HG02571 (cell line): Measurements from ENCODE around the gene FAF1.
"Not testable (repeated sequence)": the region's sequence is repeated elsewhere in the genome, so short reads cannot be mapped to it uniquely, and the experiment has no call there.

ENCODE experiments used
- ATAC-seq: cut with Tn5 transposase; IDR thresholded peaks from one replicate; pipeline ENCODE4 v1.9.1; 2021; ENCODE audit warnings: mild to moderate bottlenecking, moderate library complexity; ENCODE audit not compliant: unreplicated experiment

FAF1 gene

GRCh38 chr1:50858761-50859160, 101.3 kb downstream of the FAF1 start:
- ATAC-seq = no peak

- ATAC-seq = no peak
These were observed 102.4 kb downstream of the FAF1 start for GRCh38 chr1:50857702-50858101.

GRCh38 chr1:50853325-50853724, 106.7 kb downstream of the FAF1 start:
- no peak for ATAC-seq

GRCh38 chr1:50852889-50853288, 107.2 kb downstream of the FAF1 start:
- no peak for ATAC-seq

- ATAC-seq = no peak
These were observed 108.6 kb downstream of the FAF1 start for GRCh38 chr1:50851466-50851865.

- no peak for ATAC-seq
These were observed 109.0 kb downstream of the FAF1 start for GRCh38 chr1:50851034-50851433.

GRCh38 chr1:50847303-50847702, 112.8 kb downstream of the FAF1 start:
- ATAC-seq = no peak

GRCh38 chr1:50846224-50846839, 113.7 kb downstream of the FAF1 start:
- no peak for ATAC-seq

GRCh38 chr1:50841791-50842387, 118.2 kb downstream of the FAF1 start:
- ATAC-seq = no peak

GRCh38 chr1:50836117-50836516, 124.0 kb downstream of the FAF1 start:
- ATAC-seq = no peak

GRCh38 chr1:50833216-50833615, 126.9 kb downstream of the FAF1 start:
- no peak for ATAC-seq

GRCh38 chr1:50832167-50832566, 127.9 kb downstream of the FAF1 start:
- ATAC-seq = no peak

- no peak for ATAC-seq
These were observed 128.6 kb downstream of the FAF1 start for GRCh38 chr1:50831300-50832061.

- ATAC-seq = no peak
These were observed 129.4 kb downstream of the FAF1 start for GRCh38 chr1:50830621-50831020.

- no peak for ATAC-seq
These were observed 130.8 kb downstream of the FAF1 start for GRCh38 chr1:50829014-50829958.

- ATAC-seq = no peak
These were observed 132.5 kb downstream of the FAF1 start for GRCh38 chr1:50827546-50827945.

- not testable (repeated sequence) for ATAC-seq
These were observed 133.3 kb downstream of the FAF1 start for GRCh38 chr1:50826792-50827191.

- no peak for ATAC-seq
These were observed 137.9 kb downstream of the FAF1 start for GRCh38 chr1:50822035-50822776.

GRCh38 chr1:50820545-50820944, 139.5 kb downstream of the FAF1 start:
- no peak for ATAC-seq

- no peak for ATAC-seq
These were observed 147.7 kb downstream of the FAF1 start for GRCh38 chr1:50812346-50812745.
